ENCODE results near the gene TTC34.
"Not testable (repeated sequence)": the region's sequence is repeated elsewhere in the genome, so short reads cannot be mapped to it uniquely, and the experiment has no call there.

Gene TTC34

GRCh38 chr1:2754597-2754996 lies 46.9 kb downstream of the TTC34 start:
- CTCF ChIA-PET, H3K4me3 Mint-ChIP-seq, H3K36me3 Mint-ChIP-seq, H3K27me3 Mint-ChIP-seq, H3K27ac Mint-ChIP-seq, H3K9me3 Mint-ChIP-seq, H3K4me1 Mint-ChIP-seq, DNase-seq: not testable (repeated sequence)

- DNase-seq, H3K36me3 Mint-ChIP-seq, H3K4me3 Mint-ChIP-seq, H3K9me3 Mint-ChIP-seq, H3K4me1 Mint-ChIP-seq, H3K27me3 Mint-ChIP-seq, H3K27ac Mint-ChIP-seq, CTCF ChIA-PET: not testable (repeated sequence)
Measured at GRCh38 chr1:2752503-2752902, 49.0 kb downstream of the TTC34 start.

DNA sequence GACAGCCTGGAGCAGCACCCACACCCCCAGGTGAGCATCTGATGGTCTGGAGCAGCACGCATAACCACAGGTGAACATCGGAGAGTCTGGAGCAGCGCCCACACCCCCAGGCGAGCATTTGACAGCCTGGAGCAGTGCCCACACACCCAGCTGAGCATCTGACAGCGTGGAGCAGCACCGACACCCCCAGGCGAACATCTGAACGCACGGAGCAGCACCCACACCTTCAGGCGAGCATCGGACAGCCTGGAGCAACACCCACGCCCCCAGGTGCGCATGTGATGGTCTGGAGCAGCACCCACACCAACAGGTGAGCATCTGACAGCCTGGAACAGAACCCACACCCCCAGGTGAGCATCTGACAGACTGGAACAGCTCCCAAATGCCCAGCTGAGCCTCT lies 49.6 kb downstream of the TTC34 start:
- H3K27me3 Mint-ChIP-seq, H3K27ac Mint-ChIP-seq, H3K36me3 Mint-ChIP-seq, CTCF ChIA-PET, H3K4me1 Mint-ChIP-seq, H3K9me3 Mint-ChIP-seq, DNase-seq, H3K4me3 Mint-ChIP-seq: not testable (repeated sequence)

- H3K9me3 Mint-ChIP-seq, H3K36me3 Mint-ChIP-seq, CTCF ChIA-PET, H3K4me1 Mint-ChIP-seq, H3K27ac Mint-ChIP-seq, H3K4me3 Mint-ChIP-seq, H3K27me3 Mint-ChIP-seq, DNase-seq: not testable (repeated sequence)
Measured at GRCh38 chr1:2750766-2751730, 50.4 kb downstream of the TTC34 start.

- H3K27ac Mint-ChIP-seq, H3K36me3 Mint-ChIP-seq, H3K4me1 Mint-ChIP-seq, CTCF ChIA-PET, H3K9me3 Mint-ChIP-seq, DNase-seq, H3K27me3 Mint-ChIP-seq, H3K4me3 Mint-ChIP-seq: not testable (repeated sequence)
Measured at GRCh38 chr1:2750041-2750680, 51.3 kb downstream of the TTC34 start.

- CTCF ChIA-PET, H3K4me1 Mint-ChIP-seq, DNase-seq, H3K36me3 Mint-ChIP-seq, H3K9me3 Mint-ChIP-seq, H3K27me3 Mint-ChIP-seq, H3K27ac Mint-ChIP-seq, H3K4me3 Mint-ChIP-seq: not testable (repeated sequence)
Measured at GRCh38 chr1:2748626-2749025, 52.9 kb downstream of the TTC34 start.

DNA sequence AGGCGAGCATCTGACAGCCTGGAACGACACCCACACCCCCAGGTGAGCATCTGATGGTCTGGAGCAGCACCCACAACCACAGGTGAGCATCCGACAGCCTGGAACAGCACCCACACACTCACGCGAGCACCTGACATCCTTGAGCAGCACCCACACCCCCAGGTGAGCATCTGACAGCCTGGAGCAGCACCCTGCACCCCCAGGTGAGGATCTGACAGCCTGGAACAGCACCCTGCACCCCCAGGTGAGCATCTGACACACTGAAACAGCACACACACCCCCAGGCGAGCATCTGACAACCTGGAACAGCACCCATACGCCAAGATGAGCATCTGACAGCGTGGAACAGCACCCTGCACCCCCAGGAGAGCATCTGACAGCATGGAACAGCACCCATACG lies 106.7 kb downstream of the TTC34 start:
- H3K36me3 Mint-ChIP-seq, H3K4me3 Mint-ChIP-seq, H3K9me3 Mint-ChIP-seq, H3K4me1 Mint-ChIP-seq, H3K27me3 Mint-ChIP-seq, DNase-seq, H3K27ac Mint-ChIP-seq, CTCF ChIA-PET: not testable (repeated sequence)

GRCh38 chr1:2690180-2690579 lies 111.3 kb downstream of the TTC34 start:
- H3K4me1 Mint-ChIP-seq, H3K36me3 Mint-ChIP-seq, H3K4me3 Mint-ChIP-seq, CTCF ChIA-PET, DNase-seq, H3K27ac Mint-ChIP-seq, H3K9me3 Mint-ChIP-seq, H3K27me3 Mint-ChIP-seq: not testable (repeated sequence)

DNA sequence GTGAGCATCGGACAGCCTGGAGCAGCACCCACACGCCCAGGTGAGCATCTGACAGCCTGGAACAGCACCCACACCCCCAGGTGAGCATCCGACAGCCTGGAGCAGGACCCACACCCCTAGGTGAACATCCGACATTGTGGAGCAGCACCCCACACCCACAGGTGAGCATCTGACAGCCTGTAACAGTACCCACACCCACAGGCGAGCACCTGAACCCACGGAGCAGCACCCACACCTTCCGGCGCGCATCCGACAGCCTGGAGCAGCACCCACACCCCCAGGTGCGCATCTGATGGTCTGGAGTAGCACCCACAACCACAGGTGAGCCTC lies 113.2 kb downstream of the TTC34 start:
- DNase-seq, H3K4me3 Mint-ChIP-seq, H3K36me3 Mint-ChIP-seq, H3K27ac Mint-ChIP-seq, H3K27me3 Mint-ChIP-seq, CTCF ChIA-PET, H3K4me1 Mint-ChIP-seq, H3K9me3 Mint-ChIP-seq: not testable (repeated sequence)

DNA sequence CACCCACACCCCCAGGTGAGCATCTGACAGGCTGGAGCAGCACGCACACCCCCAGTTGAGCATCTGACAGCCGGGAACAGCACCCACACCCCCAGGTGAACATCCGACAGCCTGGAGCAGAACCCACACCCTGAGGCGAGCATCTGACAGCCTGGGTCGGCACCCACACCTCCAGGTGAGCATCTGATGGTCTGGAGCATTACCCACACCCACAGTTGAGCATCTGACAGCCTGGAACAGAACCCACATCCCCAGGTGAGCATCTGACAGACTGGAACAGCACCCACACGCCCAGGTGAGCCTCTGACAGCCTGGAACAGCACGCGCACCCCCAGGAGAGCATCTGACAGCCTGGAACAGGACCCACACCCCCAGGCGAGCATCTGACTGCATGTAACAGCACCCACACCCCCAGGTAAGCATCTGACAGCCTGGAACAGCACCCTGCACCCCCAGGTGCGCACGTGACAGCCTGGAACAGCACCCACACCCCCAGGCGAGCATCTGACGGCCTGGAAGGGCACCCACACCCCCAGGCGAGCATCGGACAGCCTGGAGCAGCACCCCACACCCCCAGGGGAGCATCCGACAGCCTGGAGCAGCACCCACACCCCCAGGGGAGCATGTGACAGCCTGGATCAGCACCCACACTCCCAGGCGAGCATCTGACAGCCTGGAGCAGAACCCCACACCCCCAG lies 113.7 kb downstream of the TTC34 start:
- H3K9me3 Mint-ChIP-seq, H3K27ac Mint-ChIP-seq, H3K4me3 Mint-ChIP-seq, CTCF ChIA-PET, H3K4me1 Mint-ChIP-seq, H3K36me3 Mint-ChIP-seq, H3K27me3 Mint-ChIP-seq: not testable (repeated sequence)
- DNase-seq: peak; percentile 35

DNA sequence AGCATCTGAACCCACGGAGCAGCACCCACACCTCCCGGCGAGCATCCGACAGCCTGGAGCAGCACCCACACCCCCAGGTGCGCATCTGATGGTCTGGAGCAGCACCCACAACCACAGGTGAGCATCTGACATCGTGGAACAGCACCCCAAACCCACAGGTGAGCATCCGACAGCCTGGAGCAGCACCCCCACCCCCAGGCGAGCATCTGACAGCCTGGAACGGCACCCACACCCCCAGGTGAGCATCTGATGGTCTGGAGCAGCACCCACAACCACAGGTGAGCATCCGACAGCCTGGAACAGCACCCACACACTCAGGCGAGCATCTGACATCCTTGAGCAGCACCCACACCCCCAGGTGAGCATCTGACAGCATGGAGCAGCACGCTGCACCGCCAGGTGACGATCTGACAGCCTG lies 114.3 kb downstream of the TTC34 start:
- H3K27me3 Mint-ChIP-seq, CTCF ChIA-PET, H3K36me3 Mint-ChIP-seq, DNase-seq, H3K9me3 Mint-ChIP-seq, H3K4me3 Mint-ChIP-seq, H3K27ac Mint-ChIP-seq, H3K4me1 Mint-ChIP-seq: not testable (repeated sequence)

- H3K36me3 Mint-ChIP-seq, DNase-seq, H3K9me3 Mint-ChIP-seq, H3K27ac Mint-ChIP-seq, CTCF ChIA-PET, H3K4me1 Mint-ChIP-seq, H3K4me3 Mint-ChIP-seq, H3K27me3 Mint-ChIP-seq: not testable (repeated sequence)
Measured at GRCh38 chr1:2686091-2686863, 115.2 kb downstream of the TTC34 start.

DNA sequence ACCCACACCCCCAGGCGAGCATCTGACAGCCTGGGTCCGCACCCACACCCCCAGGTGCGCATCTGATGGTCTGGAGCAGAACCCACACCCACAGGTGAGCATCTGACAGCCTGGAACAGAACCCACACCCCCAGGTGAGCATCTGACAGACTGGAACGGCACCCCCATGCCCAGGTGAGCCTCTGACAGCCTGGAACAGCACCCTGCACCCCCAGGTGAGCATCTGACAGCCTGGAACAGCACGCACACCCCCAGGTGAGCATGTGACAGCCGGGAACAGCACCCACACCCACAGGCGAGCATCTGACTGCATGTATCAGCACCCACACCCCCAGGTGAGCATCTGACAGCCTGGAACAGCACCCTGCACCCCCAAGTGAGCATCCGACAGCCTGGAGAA lies 115.8 kb downstream of the TTC34 start:
- H3K4me1 Mint-ChIP-seq, H3K9me3 Mint-ChIP-seq, H3K27ac Mint-ChIP-seq, H3K27me3 Mint-ChIP-seq, DNase-seq, CTCF ChIA-PET, H3K4me3 Mint-ChIP-seq, H3K36me3 Mint-ChIP-seq: not testable (repeated sequence)

DNA sequence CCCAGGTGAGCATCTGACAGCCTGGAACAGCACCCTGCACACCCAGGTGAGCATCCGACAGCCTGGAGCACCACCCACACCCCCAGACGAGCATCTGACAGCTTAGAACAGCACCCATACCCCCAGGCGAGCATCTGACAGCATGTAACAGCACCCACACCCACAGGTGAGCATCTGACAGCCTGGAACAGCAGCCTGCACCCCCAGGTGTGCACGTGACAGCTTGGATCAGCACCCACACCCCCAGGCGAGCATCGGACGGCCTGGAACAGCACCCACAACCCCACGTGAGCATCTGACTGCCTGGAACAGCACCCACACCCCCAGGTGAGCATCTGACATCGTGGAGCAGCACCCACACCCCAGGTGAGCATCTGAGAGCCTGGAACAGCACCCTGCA lies 116.6 kb downstream of the TTC34 start:
- not testable (repeated sequence) for H3K36me3 Mint-ChIP-seq, H3K9me3 Mint-ChIP-seq, H3K27ac Mint-ChIP-seq

More for the DNA sequence above, 116.6 kb downstream of the TTC34 start:
- CTCF ChIA-PET, H3K4me1 Mint-ChIP-seq, DNase-seq, H3K4me3 Mint-ChIP-seq, H3K27me3 Mint-ChIP-seq: not testable (repeated sequence)

All from activated naive CD4-positive, alpha-beta T cell treated with anti-CD3 and anti-CD28 coated beads, Interleukin-2, amount 10 ng/mL, durations not matched to agents 7 days and 5 days (primary cell).